ENCODE results near the gene CASQ1. TPM values are rescaled to one million over a fixed set of nuclear protein-coding genes. Genes with fewer than 3 reads are reported as not detected.

Gene CASQ1
- total and polyA plus RNA-seq, 9 of the 15 experiments (the other 6 are each of a cell fraction or from before 2014, with no cell fraction given) = not detected

GRCh38 chr1:160194737-160195059, 4.3 kb downstream of the CASQ1 start:
- H3K4me1 ChIP-seq (replicated peaks in 1 of 2; ENCODE audit: control insufficient read depth in 2 of 2, insufficient read depth in 2 of 2, low read length in 2 of 2) = peaks cover 4 to 10% of the 10 kb centered on the region in 2 experiments
- no peak overlapping the region for H3K4me3 ChIP-seq
- no peaks in the 10 kb centered on the region; the same call in 2 of the 3 replicates for H3K36me3 ChIP-seq (ENCODE audit: control insufficient read depth, insufficient read depth, low read length)
- no peaks in the 10 kb centered on the region for H3K9me1 ChIP-seq (ENCODE audit: control insufficient read depth, insufficient read depth, low read length)
- H3K9me3 ChIP-seq (replicated peaks; ENCODE audit: control insufficient read depth, insufficient read depth, low read depth, low read length) = no peaks in the 10 kb centered on the region
- FAIRE-seq = no peak
- H3K27ac ChIP-seq (ENCODE audit: extremely low read depth, low read depth, low read length) = no peak overlapping the region
- ChIA-PET POLR2A (interaction anchor here (0.9 kb wide), 1 partner anchor 13 kb away, joined by 3 read pairs; no protein-coding TSS in a partner anchor), CTCF (ENCODE audit: low intra/inter-chr PET ratio) (no interaction called here)
- no peak overlapping the region for H3K4me2 ChIP-seq (ENCODE audit: insufficient read depth, low read length)
- H3K79me2 ChIP-seq (ENCODE audit: control insufficient read depth, insufficient read depth, low read length) = no peaks in the 10 kb centered on the region
- TF ChIP-seq ZNF717 (CRISPR knock-in tag; IDR thresholded peaks at IDR 0.05) (no peak), GABPA (tag; conservative IDR thresholded peaks at IDR 0.05; ENCODE audit: low read depth) (no peak), ZNF347 (CRISPR knock-in tag; IDR thresholded peaks at IDR 0.05; ENCODE audit: low read depth) (no peak), ZNF175 (CRISPR knock-in tag; IDR thresholded peaks at IDR 0.05; ENCODE audit: low read depth) (no peak), DLX4 (CRISPR knock-in tag; IDR thresholded peaks at IDR 0.05) (no peak), SNIP1 (IDR thresholded peaks at IDR 0.05; ENCODE audit: low read depth) (no peak), JUNB (CRISPR knock-in tag; conservative IDR thresholded peaks at IDR 0.05) (no peak), HBP1 (CRISPR knock-in tag; IDR thresholded peaks at IDR 0.05) (no peak), KDM2B (CRISPR knock-in tag; IDR thresholded peaks at IDR 0.05) (no peak), ASH1L (IDR thresholded peaks at IDR 0.05; ENCODE audit: borderline replicate concordance, low read depth, partially characterized antibody) (no peak), MIER1 (IDR thresholded peaks at IDR 0.05; ENCODE audit: low read depth) (no peak), ZNF140 (CRISPR knock-in tag; IDR thresholded peaks at IDR 0.05) (no peak), ZNF778 (CRISPR knock-in tag; IDR thresholded peaks at IDR 0.05) (no peak), ZNF311 (CRISPR knock-in tag; IDR thresholded peaks at IDR 0.05) (no peak), IRF1 (CRISPR knock-in tag; IDR thresholded peaks at IDR 0.05; ENCODE audit: borderline replicate concordance) (no peak), FIP1L1 (IDR thresholded peaks at IDR 0.05; ENCODE audit: low read depth, low read length, poor library complexity, severe bottlenecking) (no peak), FUS (optimal IDR thresholded peaks at IDR 0.05; ENCODE audit: low read depth, low read length) (no peak)
- intact Hi-C loops (cut with micrococcal nuclease) (loop anchor here (10.0 kb wide), 1 partner anchor 410 kb away; no protein-coding TSS in a partner anchor), in situ Hi-C loops (cut with MboI) (no loop called here)
- no peaks in the 10 kb centered on the region for H4K20me1 ChIP-seq (replicated peaks; ENCODE audit: control insufficient read depth, insufficient read depth, low read length)
- peaks cover 11 to 33% of the 10 kb centered on the region in 2 experiments; a peak in 4 of 5 replicates for H3K27me3 ChIP-seq (ENCODE audit: control insufficient read depth in 2 of 2, insufficient read depth in 2 of 2, low read length in 2 of 2)
- ATAC-seq = no peak
- no peak overlapping the region for H3K9ac ChIP-seq (ENCODE audit: insufficient read depth in 1 of 2, low read depth in 2 of 2, low read length in 2 of 2)
- no peak for DNase-seq (ENCODE audit: extremely low read depth in 1 of 4, low spot score in 3 of 4)
- no peak overlapping the region for H2AFZ ChIP-seq (ENCODE audit: low read depth, low read length)
- BruUV-seq (replicated peaks) = no TSS peak
- WGBS (ENCODE audit: insufficient coverage, low coverage, missing lambda C conversion rate) = 7% methylated on average over 2 of the region's 2 CpGs

Measured in K562 (cell line).